Panc1 (cell line): ENCODE results near the gene CPNE6.

ENCODE experiments used
- POLR2AphosphoS5 ChIP-seq: IDR thresholded peaks from 2 replicates; pipeline ENCODE4 v1.6.1; 2012; ENCODE audit warnings: mild to moderate bottlenecking, low read depth, low read length, moderate library complexity
- TCF7L2 ChIP-seq: IDR thresholded peaks from 2 replicates; pipeline ENCODE4 v1.6.1; 2011; ENCODE audit warnings: mild to moderate bottlenecking, low read depth, low read length, inconsistent platforms
- TF ChIP-seq, protein P1 (sequence below): fragments of 450-650 bp; IDR thresholded peaks from 2 replicates; pipeline ENCODE4 v1.5.1; 2017; ENCODE audit warnings: mild to moderate bottlenecking
- TF ChIP-seq, protein P2 (sequence below), 2 experiments: IDR thresholded peaks; 2 replicates each; pipeline ENCODE4 v1.6.1; 2011 to 2012; ENCODE audit warnings: low read depth in 2 of 2, control low read depth in 1 of 2, low read length in 1 of 2, mild to moderate bottlenecking in 1 of 2, moderate library complexity in 1 of 2; ENCODE audit not compliant: insufficient read depth in 1 of 2

GRCh38 chr14:24117179-24117578, 45.8 kb downstream of the CPNE6 start:
- TF ChIP-seq, protein P1, sequence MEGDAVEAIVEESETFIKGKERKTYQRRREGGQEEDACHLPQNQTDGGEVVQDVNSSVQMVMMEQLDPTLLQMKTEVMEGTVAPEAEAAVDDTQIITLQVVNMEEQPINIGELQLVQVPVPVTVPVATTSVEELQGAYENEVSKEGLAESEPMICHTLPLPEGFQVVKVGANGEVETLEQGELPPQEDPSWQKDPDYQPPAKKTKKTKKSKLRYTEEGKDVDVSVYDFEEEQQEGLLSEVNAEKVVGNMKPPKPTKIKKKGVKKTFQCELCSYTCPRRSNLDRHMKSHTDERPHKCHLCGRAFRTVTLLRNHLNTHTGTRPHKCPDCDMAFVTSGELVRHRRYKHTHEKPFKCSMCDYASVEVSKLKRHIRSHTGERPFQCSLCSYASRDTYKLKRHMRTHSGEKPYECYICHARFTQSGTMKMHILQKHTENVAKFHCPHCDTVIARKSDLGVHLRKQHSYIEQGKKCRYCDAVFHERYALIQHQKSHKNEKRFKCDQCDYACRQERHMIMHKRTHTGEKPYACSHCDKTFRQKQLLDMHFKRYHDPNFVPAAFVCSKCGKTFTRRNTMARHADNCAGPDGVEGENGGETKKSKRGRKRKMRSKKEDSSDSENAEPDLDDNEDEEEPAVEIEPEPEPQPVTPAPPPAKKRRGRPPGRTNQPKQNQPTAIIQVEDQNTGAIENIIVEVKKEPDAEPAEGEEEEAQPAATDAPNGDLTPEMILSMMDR, result no peak
- TF ChIP-seq TCF7L2 (no peak), POLR2AphosphoS5 (no peak)
- TF ChIP-seq, protein P2, sequence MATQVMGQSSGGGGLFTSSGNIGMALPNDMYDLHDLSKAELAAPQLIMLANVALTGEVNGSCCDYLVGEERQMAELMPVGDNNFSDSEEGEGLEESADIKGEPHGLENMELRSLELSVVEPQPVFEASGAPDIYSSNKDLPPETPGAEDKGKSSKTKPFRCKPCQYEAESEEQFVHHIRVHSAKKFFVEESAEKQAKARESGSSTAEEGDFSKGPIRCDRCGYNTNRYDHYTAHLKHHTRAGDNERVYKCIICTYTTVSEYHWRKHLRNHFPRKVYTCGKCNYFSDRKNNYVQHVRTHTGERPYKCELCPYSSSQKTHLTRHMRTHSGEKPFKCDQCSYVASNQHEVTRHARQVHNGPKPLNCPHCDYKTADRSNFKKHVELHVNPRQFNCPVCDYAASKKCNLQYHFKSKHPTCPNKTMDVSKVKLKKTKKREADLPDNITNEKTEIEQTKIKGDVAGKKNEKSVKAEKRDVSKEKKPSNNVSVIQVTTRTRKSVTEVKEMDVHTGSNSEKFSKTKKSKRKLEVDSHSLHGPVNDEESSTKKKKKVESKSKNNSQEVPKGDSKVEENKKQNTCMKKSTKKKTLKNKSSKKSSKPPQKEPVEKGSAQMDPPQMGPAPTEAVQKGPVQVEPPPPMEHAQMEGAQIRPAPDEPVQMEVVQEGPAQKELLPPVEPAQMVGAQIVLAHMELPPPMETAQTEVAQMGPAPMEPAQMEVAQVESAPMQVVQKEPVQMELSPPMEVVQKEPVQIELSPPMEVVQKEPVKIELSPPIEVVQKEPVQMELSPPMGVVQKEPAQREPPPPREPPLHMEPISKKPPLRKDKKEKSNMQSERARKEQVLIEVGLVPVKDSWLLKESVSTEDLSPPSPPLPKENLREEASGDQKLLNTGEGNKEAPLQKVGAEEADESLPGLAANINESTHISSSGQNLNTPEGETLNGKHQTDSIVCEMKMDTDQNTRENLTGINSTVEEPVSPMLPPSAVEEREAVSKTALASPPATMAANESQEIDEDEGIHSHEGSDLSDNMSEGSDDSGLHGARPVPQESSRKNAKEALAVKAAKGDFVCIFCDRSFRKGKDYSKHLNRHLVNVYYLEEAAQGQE (IDR thresholded peaks at IDR 0.05; ENCODE audit: insufficient read depth in 1 of 2, low read depth in 2 of 2, low read length in 1 of 2), result no peak
